Measurements from ENCODE around the gene CXCL5.
"Not testable (repeated sequence)": the region's sequence is repeated elsewhere in the genome, so short reads cannot be mapped to it uniquely, and the experiment has no call there.

CXCL5 gene

GRCh38 chr4:74014332-74014731 lies 15.9 kb upstream of the CXCL5 start:
- DNase-seq, result peak; percentile 7

DNA sequence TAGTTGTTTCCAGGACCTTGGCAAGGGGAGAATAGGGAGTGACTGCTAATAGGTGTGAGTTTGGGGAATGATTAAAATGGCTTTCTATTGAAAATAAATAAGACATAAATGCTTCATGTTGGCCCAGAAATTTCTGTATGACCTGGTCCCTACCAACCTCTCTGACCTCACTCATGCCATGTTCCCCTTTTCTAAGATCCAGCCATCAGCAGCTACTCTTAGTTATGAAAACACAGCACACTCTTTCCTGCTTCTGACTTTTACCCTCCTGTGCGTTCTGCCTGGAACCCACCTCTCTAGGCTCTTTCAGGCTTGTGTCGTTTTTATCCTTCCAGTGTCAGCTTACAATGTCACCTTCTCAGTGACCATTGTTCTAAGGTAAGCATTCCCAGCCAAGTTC lies 14.8 kb upstream of the CXCL5 start:
- no peak for DNase-seq

- no peak for DNase-seq
Measured at GRCh38 chr4:74012130-74012529, 13.7 kb upstream of the CXCL5 start.

DNA sequence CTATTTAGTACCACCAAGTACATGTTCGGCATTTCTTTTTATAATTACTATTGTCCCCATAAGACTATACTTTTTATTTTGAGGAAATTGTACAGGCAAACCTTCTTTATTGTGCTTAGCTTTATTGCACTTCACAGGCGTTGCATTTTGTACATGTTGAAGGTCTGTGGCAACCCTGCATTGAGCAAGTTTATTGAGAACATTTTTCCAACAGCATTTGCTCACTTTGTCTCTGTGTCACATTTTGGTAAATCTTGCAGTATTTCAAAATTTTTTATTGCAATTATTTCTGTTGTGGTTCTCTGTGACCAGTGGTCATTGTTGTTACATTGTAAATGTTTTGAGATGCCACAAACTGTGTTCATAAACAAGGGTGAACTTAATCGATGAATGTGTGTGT lies 10.8 kb upstream of the CXCL5 start:
- DNase-seq, result no peak

GRCh38 chr4:74006009-74006476 lies 7.6 kb upstream of the CXCL5 start:
- peak; percentile 53 for DNase-seq

DNA sequence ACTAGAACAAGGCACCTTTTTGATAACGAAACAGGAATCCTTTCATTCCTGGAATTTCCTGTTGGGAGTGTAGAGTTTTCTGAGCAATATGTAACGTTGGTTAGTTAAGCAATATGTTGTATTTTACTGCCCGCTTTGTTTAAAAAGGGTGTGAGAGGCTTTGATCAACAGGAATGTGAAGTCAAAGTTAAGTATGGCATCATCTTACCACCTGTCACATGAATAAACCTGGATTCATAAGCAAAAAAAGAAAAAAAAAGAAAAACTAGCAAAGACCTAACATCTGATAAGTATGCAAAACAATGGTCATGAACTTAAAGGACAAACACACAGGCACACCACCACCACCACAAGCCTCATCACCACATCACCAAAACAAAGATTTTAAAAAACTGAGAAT lies 7.1 kb upstream of the CXCL5 start:
- no peak for DNase-seq

DNA sequence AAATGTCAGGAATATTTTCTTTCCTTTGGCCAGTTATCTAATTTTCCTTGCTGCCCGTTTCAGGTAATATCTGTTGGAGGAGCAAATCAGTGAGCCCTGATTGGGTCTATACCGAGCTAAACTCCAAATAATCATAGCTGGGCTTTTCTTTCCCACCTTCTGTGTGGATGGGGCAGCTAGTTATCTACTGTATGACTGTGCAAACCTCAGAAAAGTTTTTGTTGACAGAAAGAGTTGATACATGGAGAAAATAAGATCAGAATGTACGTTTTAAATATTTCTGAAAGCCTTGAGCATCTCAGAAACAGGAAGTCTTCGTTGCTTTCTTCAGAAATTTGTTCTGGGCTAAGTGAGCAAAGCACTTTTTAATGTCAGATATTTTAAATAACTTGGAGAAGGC lies 6.2 kb upstream of the CXCL5 start:
- DNase-seq, result no peak

- DNase-seq, result no peak
Measured at GRCh38 chr4:74000301-74000700, 1.8 kb upstream of the CXCL5 start.

DNA sequence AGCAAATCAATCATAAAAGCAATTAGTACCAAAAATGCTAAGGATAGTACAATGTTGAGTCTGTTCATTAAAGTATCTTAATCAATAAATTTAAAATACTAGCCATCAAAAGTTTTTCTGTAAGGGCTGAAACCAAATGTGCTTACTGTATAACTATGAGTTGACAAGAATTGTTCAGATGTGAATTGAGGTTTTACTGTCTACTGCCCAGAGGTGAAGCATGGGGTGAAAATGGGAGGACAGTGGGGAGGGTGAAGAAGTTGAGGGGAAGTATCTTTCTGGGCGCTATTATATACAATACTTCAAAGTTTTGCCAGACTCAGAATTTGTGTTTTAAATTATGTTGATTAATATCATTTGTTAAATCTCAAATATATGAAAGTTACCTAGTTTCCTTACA lies 6.4 kb downstream of the CXCL5 start:
- no peak for DNase-seq

DNA sequence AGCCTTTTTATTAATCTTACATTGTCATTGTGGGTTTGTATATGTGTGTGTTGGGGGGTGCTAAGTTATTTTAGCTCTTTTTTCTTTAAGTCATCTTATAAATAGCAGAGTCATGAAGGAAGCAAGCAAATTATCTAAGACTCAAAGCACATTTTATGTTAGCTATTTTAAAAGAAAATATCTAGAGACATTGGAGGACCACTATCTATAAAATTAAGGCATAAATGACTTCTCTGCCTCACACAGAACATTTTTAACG lies 6.8 kb downstream of the CXCL5 start:
- no peak for DNase-seq

GRCh38 chr4:73990988-73991741 lies 7.3 kb downstream of the CXCL5 start:
- no peak for DNase-seq

- DNase-seq, result no peak
Measured at GRCh38 chr4:73989928-73990327, 8.5 kb downstream of the CXCL5 start.

DNA sequence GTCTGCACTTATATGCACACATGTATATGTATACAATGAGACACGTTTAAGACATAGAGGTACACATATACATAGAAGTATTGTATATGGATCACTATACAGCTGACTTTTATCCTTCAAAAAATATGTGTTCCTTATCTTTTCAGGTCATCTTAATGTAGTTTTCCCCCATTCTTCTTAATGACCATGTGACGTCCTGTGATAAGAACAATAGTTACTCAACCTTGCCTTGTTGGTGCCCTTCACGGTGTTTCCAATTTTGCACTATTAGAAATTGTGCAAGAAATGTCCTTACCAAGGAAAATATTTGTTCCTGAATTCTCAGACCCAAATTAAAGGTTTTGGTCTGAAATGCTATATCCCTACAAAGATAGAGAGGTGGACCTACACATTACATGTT lies 9.4 kb downstream of the CXCL5 start:
- DNase-seq, result no peak

GRCh38 chr4:73988061-73988460 lies 10.4 kb downstream of the CXCL5 start, which contains the start of gene PPBP:
TSS of gene PPBP (minus strand) at chr4:73988190. CDS start at chr4:73988103, 87 bp downstream.
- no peak for DNase-seq

DNA sequence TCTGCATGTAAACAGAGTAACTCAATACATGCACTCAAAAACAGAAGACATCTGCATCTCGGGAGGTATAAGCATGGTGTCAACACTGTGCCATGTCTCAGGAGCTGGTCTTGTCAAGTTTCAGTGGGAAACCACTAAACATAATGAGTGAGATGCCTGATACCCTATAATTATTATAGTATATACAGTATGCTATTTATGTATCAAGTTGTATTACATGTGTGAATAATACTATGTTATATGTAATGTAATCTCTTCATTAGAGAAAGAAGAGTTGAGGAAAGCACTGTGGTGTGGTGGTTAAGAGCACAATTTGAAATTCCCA lies 13.0 kb downstream of the CXCL5 start:
- no peak for DNase-seq

GRCh38 chr4:73984736-73985527 lies 13.5 kb downstream of the CXCL5 start:
- peak; percentile 31 for DNase-seq

- not testable (repeated sequence) for DNase-seq
Measured at GRCh38 chr4:73981175-73981574, 17.3 kb downstream of the CXCL5 start.

DNA sequence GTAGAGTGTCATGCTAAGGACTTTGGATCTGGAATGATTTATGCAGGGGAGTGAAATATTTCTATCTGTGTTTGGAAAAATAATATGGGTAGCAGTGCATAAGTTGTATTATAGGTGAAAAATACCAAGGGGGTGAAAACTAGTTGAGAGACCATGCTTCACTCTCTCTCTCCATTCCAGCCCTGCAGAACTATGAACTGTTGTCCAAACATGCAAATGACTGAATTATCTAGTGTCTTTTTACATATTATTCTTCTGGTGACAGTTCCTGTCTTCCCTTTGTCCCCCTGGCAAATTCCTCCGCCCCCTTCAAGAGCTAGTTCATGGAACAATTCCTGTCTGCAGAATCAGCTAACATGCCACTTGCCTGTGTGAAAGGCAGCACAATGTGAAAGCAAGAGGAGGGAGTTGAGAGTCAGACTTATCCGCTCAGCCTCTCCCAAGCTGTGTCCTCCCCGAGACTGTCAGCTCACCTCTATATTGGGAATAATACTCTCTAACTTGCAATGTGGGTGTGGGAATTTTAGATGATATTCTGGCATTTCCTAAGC lies 19.0 kb downstream of the CXCL5 start:
- DNase-seq, result no peak

DNA sequence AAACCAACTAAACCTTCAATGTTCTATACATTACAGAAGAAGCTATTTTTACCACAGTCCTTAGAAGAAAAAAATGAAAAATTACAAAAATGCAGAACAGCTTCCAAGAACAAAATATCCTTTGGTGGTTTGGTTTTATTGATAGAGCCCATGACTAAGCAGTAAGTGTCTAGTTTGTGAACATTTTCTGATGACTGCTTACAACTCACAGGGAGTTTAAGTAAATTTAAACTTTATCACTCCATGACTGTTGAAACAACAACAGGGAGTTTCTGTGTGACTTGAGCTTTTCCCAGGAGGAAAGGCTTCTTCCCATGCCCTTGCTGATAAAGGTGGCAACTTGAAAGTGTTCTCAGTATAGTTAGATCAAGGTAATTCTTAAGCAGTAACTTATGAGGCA lies 19.6 kb downstream of the CXCL5 start:
- DNase-seq, result peak; percentile 89

- DNase-seq, result no peak
Measured at GRCh38 chr4:73976716-73977115, 21.8 kb downstream of the CXCL5 start.

GRCh38 chr4:73976217-73976616 lies 22.3 kb downstream of the CXCL5 start:
- no peak for DNase-seq

DNA sequence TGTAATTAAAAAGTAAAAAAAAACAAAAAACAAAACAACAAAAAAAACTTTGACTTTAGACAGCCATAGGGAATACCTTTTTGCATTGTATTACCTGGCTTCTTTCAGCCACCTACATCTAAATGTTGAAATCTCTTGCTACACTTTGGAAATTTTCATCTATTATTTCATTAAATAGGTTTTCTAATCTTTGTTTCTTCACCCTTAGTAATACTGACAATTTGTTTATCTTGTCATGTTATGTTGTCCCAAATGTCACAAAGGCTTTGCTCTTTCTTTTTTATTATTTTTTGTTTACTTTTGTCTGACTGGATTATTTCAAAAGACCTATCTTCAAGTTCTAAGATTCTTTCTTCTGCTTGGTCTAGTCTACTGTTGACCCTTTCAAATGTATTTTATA lies 24.1 kb downstream of the CXCL5 start:
- DNase-seq, result no peak

DNA sequence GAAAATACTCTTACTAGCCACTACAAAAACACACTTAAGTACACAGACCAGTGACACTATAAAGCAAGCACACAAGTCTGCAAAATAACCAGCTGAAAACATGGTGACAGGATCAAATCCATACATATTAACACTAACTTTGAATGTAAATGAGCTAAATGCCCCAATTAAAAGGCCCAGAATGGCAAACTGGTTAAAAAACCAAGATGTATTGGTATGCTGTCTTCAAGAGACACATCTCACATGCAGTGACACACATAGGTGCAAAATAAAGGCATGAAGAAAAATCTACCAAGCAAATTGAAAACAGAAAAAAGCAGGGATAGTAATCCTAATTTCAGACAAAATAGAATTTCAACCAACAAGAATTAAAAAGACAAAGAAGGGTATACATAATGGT lies 27.5 kb downstream of the CXCL5 start:
- DNase-seq, result no peak

DNA sequence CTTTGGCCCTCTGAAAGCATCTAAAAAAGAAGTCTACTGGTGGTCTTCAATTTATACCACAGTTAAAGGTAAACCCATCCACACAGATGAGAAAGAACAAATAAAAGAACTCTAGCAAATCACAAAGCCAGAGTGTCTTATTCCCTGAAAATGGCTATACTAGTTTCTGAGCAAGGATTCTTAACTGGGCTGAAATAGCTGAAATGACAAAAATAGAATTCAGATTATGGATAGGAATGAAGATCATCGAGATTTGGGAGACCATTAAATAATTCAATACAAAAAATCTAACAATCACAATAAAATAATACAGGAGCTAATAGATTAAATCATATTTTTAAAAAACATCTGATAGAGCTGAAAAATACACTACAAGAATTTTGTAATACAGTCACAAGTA lies 28.5 kb downstream of the CXCL5 start:
- no peak for DNase-seq

DNA sequence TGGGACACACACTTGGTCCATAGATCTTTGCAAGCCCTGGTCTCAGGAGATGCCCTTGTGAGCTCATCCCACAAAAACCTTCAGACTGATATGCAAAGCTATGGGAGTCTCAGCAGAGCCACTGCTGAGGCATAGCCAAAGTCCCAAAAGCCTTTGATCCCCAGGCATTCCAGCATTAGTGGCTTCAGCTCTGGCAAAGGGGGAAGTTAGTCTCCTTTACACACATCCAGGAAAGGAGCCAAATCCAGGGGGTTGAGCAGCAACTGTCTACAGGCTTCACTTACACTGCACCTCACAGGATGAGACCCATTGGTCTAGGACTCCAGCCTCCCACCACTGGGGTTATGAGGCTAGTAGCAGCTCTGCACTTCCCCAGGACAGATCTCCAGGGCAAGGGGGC lies 30.6 kb downstream of the CXCL5 start:
- DNase-seq, result no peak

Measured in fibroblast of skin of right quadriceps (primary cell).